Measurements from ENCODE around the gene EPHA6. TPM values are rescaled to one million over a fixed set of nuclear protein-coding genes. Genes with fewer than 3 reads are reported as not detected.
A peak's percentile ranks its signal among the peaks of the same experiment; 100 is the strongest.

EPHA6 gene
- total RNA-seq, 6 donors from 2014 or later, result 0.14 to 1.0 (median 0.57) TPM; not detected in 3

DNA sequence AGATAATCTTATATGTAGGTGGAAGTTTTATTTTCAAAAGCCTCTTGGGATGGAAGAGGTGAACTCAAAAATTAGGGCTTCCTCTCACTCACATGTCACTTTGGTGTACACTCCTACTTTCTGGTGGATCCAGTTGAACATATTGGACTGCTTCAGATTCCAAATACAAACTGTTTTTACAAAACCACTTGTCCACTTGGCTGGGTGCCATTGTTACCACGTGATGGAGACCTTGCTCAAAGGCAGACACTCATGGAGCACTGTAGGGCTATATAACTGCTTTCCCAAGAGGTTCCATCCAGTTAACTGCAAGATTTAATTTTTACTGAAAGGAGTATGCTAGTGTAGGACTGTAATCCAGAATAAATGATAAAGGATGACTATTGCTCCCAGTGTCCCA, 307.0 kb downstream of the EPHA6 start:
- Histone ChIP-seq H3K36me3 (no peaks in the 10 kb centered on the region), H3K4me3 (no peak overlapping the region), H3K27ac (no peak overlapping the region), H3K9me3 (no peaks in the 10 kb centered on the region), H3K27me3 (no peaks in the 10 kb centered on the region), H3K4me1 (no peaks in the 10 kb centered on the region)
- no peak for ATAC-seq (ENCODE audit: low FRiP score in 2 of 2)
- DNase-seq, result no peak
- TF ChIP-seq, protein P1, sequence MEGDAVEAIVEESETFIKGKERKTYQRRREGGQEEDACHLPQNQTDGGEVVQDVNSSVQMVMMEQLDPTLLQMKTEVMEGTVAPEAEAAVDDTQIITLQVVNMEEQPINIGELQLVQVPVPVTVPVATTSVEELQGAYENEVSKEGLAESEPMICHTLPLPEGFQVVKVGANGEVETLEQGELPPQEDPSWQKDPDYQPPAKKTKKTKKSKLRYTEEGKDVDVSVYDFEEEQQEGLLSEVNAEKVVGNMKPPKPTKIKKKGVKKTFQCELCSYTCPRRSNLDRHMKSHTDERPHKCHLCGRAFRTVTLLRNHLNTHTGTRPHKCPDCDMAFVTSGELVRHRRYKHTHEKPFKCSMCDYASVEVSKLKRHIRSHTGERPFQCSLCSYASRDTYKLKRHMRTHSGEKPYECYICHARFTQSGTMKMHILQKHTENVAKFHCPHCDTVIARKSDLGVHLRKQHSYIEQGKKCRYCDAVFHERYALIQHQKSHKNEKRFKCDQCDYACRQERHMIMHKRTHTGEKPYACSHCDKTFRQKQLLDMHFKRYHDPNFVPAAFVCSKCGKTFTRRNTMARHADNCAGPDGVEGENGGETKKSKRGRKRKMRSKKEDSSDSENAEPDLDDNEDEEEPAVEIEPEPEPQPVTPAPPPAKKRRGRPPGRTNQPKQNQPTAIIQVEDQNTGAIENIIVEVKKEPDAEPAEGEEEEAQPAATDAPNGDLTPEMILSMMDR (IDR thresholded peaks at IDR 0.05), result no peak
- no peak for TF ChIP-seq POLR2A (IDR thresholded peaks at IDR 0.05)
- no peak for TF ChIP-seq POLR2AphosphoS5 (IDR thresholded peaks at IDR 0.05)
- no peak for TF ChIP-seq EP300 (IDR thresholded peaks at IDR 0.05)
- 36 to 38% methylated on average over 1 of the region's 1 CpG for WGBS, 2 donors

DNA sequence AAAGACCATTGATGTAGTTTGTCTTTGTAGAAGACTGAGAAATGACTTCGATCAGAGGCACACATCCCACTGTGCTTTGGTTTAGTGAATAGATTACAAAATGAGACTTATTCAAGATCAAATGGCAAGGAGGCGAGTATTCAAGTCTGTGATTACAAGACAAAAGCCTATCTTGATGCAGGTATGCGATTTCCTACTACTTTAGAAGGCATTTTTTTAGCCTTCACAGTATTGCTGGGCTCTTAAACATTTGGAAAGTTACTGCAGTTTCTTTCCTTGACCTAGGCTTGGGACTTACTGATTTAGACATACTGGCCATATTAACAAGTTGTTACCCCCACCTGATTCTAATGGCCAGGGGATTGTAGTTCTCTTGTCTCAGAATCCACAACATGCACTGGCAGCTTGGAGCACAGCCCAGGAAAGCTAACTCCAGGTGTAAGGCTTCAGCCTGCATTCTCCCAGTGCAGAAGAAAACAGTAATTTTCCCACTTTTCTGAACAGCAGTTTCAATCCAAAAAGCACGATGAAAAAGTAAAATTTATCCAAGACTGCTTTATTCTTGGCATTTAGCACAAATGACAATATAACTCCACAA, 311.6 kb downstream of the EPHA6 start:
- no peak for TF ChIP-seq POLR2A (IDR thresholded peaks at IDR 0.05)
- no peak for TF ChIP-seq POLR2AphosphoS5 (IDR thresholded peaks at IDR 0.05)
- no peak for TF ChIP-seq EP300 (IDR thresholded peaks at IDR 0.05)
- TF ChIP-seq, protein P1 (IDR thresholded peaks at IDR 0.05), result no peak
- 52 to 53% methylated on average over 4 of the region's 4 CpGs for WGBS, 2 donors
- Histone ChIP-seq H3K9me3 (no peaks in the 10 kb centered on the region), H3K36me3 (no peaks in the 10 kb centered on the region), H3K27ac (no peak overlapping the region), H3K27me3 (no peaks in the 10 kb centered on the region), H3K4me3 (no peak overlapping the region), H3K4me1 (no peaks in the 10 kb centered on the region)
- DNase-seq (no peak), ATAC-seq (ENCODE audit: low FRiP score in 2 of 2) (no peak)

DNA sequence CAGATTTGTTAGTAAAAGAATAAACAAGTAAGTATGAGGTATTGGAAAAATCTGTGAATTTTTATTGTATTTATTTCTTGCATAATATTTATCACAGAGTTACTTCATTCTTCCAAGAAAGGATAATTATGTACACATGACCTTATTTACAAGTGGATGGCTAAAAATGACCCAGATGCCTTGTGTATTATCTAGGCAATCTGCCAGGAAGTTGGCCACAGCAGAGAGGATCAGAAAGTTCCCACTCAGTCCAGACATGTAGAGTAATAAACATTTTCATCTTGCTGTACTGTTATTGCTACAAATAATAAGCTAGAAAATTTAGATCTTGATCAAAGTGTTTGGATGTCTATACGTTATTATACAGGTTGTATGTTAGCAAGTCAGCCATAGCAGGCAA, 317.1 kb downstream of the EPHA6 start:
- no peak overlapping the region for H3K27ac ChIP-seq
- no peaks in the 10 kb centered on the region for H3K27me3 ChIP-seq
- 50 to 64% methylated on average over 1 of the region's 1 CpG for WGBS, 2 donors
- TF ChIP-seq POLR2A (IDR thresholded peaks at IDR 0.05) (no peak), EP300 (IDR thresholded peaks at IDR 0.05) (no peak), POLR2AphosphoS5 (IDR thresholded peaks at IDR 0.05) (no peak)
- TF ChIP-seq, protein P1 (IDR thresholded peaks at IDR 0.05), result no peak
- ATAC-seq (ENCODE audit: low FRiP score in 2 of 2) (no peak), DNase-seq (no peak)
- H3K4me1 ChIP-seq, result no peaks in the 10 kb centered on the region
- no peaks in the 10 kb centered on the region for H3K9me3 ChIP-seq
- H3K36me3 ChIP-seq, result no peaks in the 10 kb centered on the region
- no peak overlapping the region for H3K4me3 ChIP-seq

DNA sequence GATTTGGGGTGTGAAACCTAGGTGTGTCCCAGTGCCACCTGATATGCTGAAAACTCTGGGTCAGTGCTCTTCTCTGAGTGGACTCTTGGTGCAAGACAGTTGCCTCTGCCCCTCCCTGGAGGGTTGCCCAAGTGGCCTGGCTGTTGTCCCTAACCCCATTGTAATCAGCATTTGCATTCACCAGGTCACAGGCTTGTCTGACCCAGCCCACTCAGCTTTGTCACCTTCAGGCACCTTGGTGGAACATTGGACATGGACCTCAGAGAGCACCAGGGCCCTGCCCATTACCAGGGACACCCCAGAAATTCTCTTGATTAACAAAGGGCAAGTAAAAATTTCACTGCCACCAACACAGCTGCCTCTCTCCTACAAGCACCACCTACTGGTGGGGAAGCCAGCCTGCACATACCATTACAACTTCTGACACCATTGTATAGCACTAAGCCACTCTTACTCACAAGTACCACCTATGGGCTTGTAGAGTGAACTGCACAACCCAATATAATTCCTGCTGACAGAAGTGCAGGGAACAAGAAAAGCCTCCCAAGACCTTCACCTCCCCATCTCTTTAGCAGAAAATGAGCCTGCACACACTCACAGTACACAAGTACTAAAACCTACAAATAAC, 324.6 kb downstream of the EPHA6 start:
- no peaks in the 10 kb centered on the region for H3K4me1 ChIP-seq
- H3K9me3 ChIP-seq, result peaks cover 0 to 17% (median 0%) of the 10 kb centered on the region in 4 donors
- no peaks in the 10 kb centered on the region for H3K36me3 ChIP-seq
- DNase-seq (no peak), ATAC-seq (ENCODE audit: low FRiP score in 2 of 2) (peak in 1 of 2 donors; percentile 40)
- no peak overlapping the region for H3K27ac ChIP-seq
- H3K4me3 ChIP-seq, result no peak overlapping the region
- no peaks in the 10 kb centered on the region for H3K27me3 ChIP-seq
- TF ChIP-seq EP300 (IDR thresholded peaks at IDR 0.05) (no peak), POLR2A (IDR thresholded peaks at IDR 0.05) (no peak), POLR2AphosphoS5 (IDR thresholded peaks at IDR 0.05) (no peak)
- TF ChIP-seq, protein P1 (IDR thresholded peaks at IDR 0.05), result no peak

DNA sequence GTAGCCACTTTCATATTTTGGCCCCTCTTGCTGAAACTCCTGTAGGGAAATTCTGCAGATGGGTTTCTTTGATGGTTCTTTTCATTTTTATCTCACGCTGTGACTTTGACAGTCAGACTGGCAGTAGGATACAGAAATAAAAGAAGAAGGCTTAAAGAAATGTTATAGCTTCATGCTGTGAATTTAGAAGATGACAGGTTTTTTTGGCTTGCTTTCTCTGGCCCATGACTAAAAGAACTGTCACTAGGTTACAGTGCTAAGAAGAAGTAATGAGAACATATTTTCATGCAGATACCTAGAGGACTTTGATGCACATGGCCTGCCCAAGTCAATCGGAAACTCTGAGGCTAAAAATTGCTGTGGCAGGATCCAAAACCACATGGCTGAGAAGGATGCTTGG, 334.5 kb downstream of the EPHA6 start:
- Histone ChIP-seq H3K4me1 (no peaks in the 10 kb centered on the region), H3K27ac (no peak overlapping the region), H3K36me3 (no peaks in the 10 kb centered on the region), H3K27me3 (no peaks in the 10 kb centered on the region), H3K4me3 (no peak overlapping the region), H3K9me3 (no peaks in the 10 kb centered on the region)
- WGBS, 2 donors, result 87 to 88% methylated on average over 2 of the region's 2 CpGs
- ATAC-seq (ENCODE audit: low FRiP score in 2 of 2), result no peak
- TF ChIP-seq POLR2AphosphoS5 (IDR thresholded peaks at IDR 0.05) (no peak), EP300 (IDR thresholded peaks at IDR 0.05) (no peak), POLR2A (IDR thresholded peaks at IDR 0.05) (no peak)
- TF ChIP-seq, protein P1 (IDR thresholded peaks at IDR 0.05), result no peak
- no peak for DNase-seq
